H1 (cell line): ENCODE measurements around the gene PDK1. TPM values are rescaled to one million over a fixed set of nuclear protein-coding genes. Genes with fewer than 3 reads are reported as not detected.

Experiments used
- CTCF ChIA-PET: fragments of 300-600 bp; sonication (Branson Sonifier 250); formaldehyde crosslinking; loops from one replicate; lab custom pipeline; 2021; ENCODE audit not compliant: partially characterized antibody; lab: Charles Lee
- POLR2A ChIA-PET: fragments of 300-600 bp; sonication (Branson Sonifier 250); formaldehyde crosslinking; loops from one replicate; lab custom pipeline; 2021; ENCODE audit warnings: inconsistent platforms; ENCODE audit not compliant: partially characterized antibody; lab: Charles Lee
- DNase-seq, 2 experiments: peaks; one replicate each; pipeline versions ENCODE4 v3.0.0 to v3.0.0-alpha.2; 2010 to 2022; ENCODE audit warnings: low spot score in 2 of 2, low read depth in 1 of 2, mixed read lengths in 1 of 2
- FAIRE-seq: peaks from 2 replicates; lab custom pipeline; 2011; peaks lifted over from hg19 to GRCh38; lab: Jason Lieb, UNC
- H2AFZ ChIP-seq: 2 replicates; pipeline ENCODE4 v1.8.1; 2012; ENCODE audit warnings: low read length, inconsistent platforms
- H2AK5ac ChIP-seq: 2 replicates; pipeline ENCODE4 v1.6.1; 2013; ENCODE audit warnings: low read depth, low read length
- H2BK120ac ChIP-seq: replicated peaks from 2 replicates; pipeline ENCODE3; 2013; ENCODE audit warnings: low read depth, low read length, inconsistent platforms
- H2BK12ac ChIP-seq: 2 replicates; pipeline ENCODE4 v1.6.1; 2013; ENCODE audit warnings: low read depth, low read length
- H2BK15ac ChIP-seq: 2 replicates; pipeline ENCODE4 v1.6.1; 2013; ENCODE audit warnings: low read length
- H2BK20ac ChIP-seq: 2 replicates; pipeline ENCODE4 v1.6.1; 2013; ENCODE audit warnings: low read length
- H2BK5ac ChIP-seq: 2 replicates; pipeline ENCODE4 v1.6.1; 2013; ENCODE audit warnings: low read depth, low read length
- H3K14ac ChIP-seq: 2 replicates; pipeline ENCODE4 v1.6.1; 2013; ENCODE audit warnings: inconsistent platforms; ENCODE audit not compliant: insufficient read length
- H3K18ac ChIP-seq: 2 replicates; pipeline ENCODE4 v1.6.1; 2013; ENCODE audit warnings: low read length; ENCODE audit errors: extremely low read depth
- H3K23ac ChIP-seq: 2 replicates; pipeline ENCODE4 v1.6.1; 2013; ENCODE audit warnings: inconsistent platforms; ENCODE audit not compliant: insufficient read length
- H3K23me2 ChIP-seq: 2 replicates; pipeline ENCODE4 v1.6.1; 2013; ENCODE audit warnings: low read depth, low read length
- H3K27ac ChIP-seq: 2 replicates; pipeline ENCODE4 v1.6.1; 2011; ENCODE audit warnings: low read depth, low read length, inconsistent platforms
- H3K27me3 ChIP-seq, 4 experiments: replicated peaks in 1 of 4; 1 replicate in 1 of 4; 2 replicates in 3 of 4; pipeline versions ENCODE4 v1.6.1 to v1.8.1; 2011 to 2013; ENCODE audit warnings: low read length in 3 of 4, mild to moderate bottlenecking in 3 of 4, inconsistent platforms in 2 of 4, mixed read lengths in 2 of 4, moderate library complexity in 1 of 4; ENCODE audit not compliant: control insufficient read depth in 3 of 4, insufficient read depth in 3 of 4; ENCODE audit errors: extremely low read depth in 1 of 4
- H3K36me3 ChIP-seq, 4 experiments: 2 replicates each; pipeline versions ENCODE4 v1.6.1 to v1.8.1; 2011 to 2013; ENCODE audit warnings: mild to moderate bottlenecking in 4 of 4, low read length in 3 of 4, moderate library complexity in 2 of 4, control low read depth in 1 of 4, inconsistent platforms in 1 of 4; ENCODE audit not compliant: insufficient read depth in 4 of 4, control insufficient read depth in 2 of 4
- H3K4ac ChIP-seq: replicated peaks from 2 replicates; pipeline ENCODE3; 2013; ENCODE audit warnings: low read length, low read depth, mixed read lengths, inconsistent platforms; ENCODE audit not compliant: insufficient read length
- H3K4me1 ChIP-seq, 4 experiments: replicated peaks in 1 of 4; 1 replicate in 1 of 4; 2 replicates in 3 of 4; pipeline versions ENCODE4 v1.6.1 to v1.8.1; 2011 to 2013; ENCODE audit warnings: low read length in 3 of 4, inconsistent platforms in 2 of 4, mixed read lengths in 1 of 4; ENCODE audit not compliant: insufficient read depth in 4 of 4, control insufficient read depth in 3 of 4
- H3K4me2 ChIP-seq, 2 experiments: 2 replicates each; pipeline versions ENCODE4 v1.6.1 to v1.8.1; 2011 to 2013; ENCODE audit warnings: low read depth in 2 of 2, low read length in 2 of 2, control low read depth in 1 of 2, inconsistent platforms in 1 of 2, mild to moderate bottlenecking in 1 of 2; ENCODE audit not compliant: insufficient read depth in 1 of 2
- H3K4me3 ChIP-seq, 4 experiments: fragments of 200-600, 300-600 bp in 1 of 4; sonication (generic), shearing (Covaris generic), sonication (Bioruptor Twin) in 1 of 4; 2 replicates each; pipeline versions ENCODE4 v1.5.1 to v1.8.1; 2011 to 2016; ENCODE audit warnings: low read length in 4 of 4, low read depth in 3 of 4, control low read depth in 2 of 4, inconsistent platforms in 2 of 4, mild to moderate bottlenecking in 2 of 4, mixed read lengths in 1 of 4, moderate library complexity in 1 of 4; ENCODE audit not compliant: insufficient read depth in 2 of 4; ENCODE audit errors: extremely low read depth in 1 of 4
- H3K56ac ChIP-seq: replicated peaks from 2 replicates; pipeline ENCODE3; 2013; ENCODE audit warnings: low read depth, mild to moderate bottlenecking, mixed read lengths, low read length, inconsistent platforms; ENCODE audit not compliant: insufficient read length
- H3K79me1 ChIP-seq: 2 replicates; pipeline ENCODE4 v1.6.1; 2013; ENCODE audit warnings: low read depth, low read length, control low read depth
- H3K79me2 ChIP-seq, 2 experiments: 2 replicates each; pipeline versions ENCODE4 v1.6.1 to v1.8.1; 2012 to 2013; ENCODE audit warnings: low read length in 2 of 2, mild to moderate bottlenecking in 2 of 2, inconsistent platforms in 1 of 2; ENCODE audit not compliant: insufficient read depth in 2 of 2, control insufficient read depth in 1 of 2
- H3K9ac ChIP-seq, 4 experiments: replicated peaks in 1 of 4; 1 replicate in 1 of 4; 2 replicates in 3 of 4; pipeline versions ENCODE4 v1.6.1 to v1.8.1; 2011 to 2013; ENCODE audit warnings: low read depth in 3 of 4, low read length in 3 of 4, control low read depth in 2 of 4, mild to moderate bottlenecking in 2 of 4, moderate library complexity in 2 of 4, inconsistent platforms in 1 of 4; ENCODE audit errors: extremely low read depth in 1 of 4
- H3K9me3 ChIP-seq, 2 experiments: 2 replicates each; pipeline versions ENCODE4 v1.6.1 to v1.8.1; 2012 to 2013; ENCODE audit warnings: mild to moderate bottlenecking in 2 of 2, moderate library complexity in 2 of 2, control low read depth in 1 of 2, inconsistent platforms in 1 of 2, low read depth in 1 of 2, low read length in 1 of 2, mixed read lengths in 1 of 2; ENCODE audit not compliant: insufficient read depth in 2 of 2
- H4K20me1 ChIP-seq, 2 experiments: replicated peaks in 1 of 2; 2 replicates each; pipeline versions ENCODE3 to v1.8.1; 2011 to 2013; ENCODE audit warnings: inconsistent platforms in 2 of 2, low read length in 2 of 2, mild to moderate bottlenecking in 1 of 2; ENCODE audit not compliant: insufficient read depth in 2 of 2, control insufficient read depth in 1 of 2
- H4K5ac ChIP-seq: 2 replicates; pipeline ENCODE4 v1.6.1; 2013; ENCODE audit warnings: low read length, low read depth, mixed read lengths, inconsistent platforms; ENCODE audit not compliant: insufficient read length
- H4K8ac ChIP-seq: 2 replicates; pipeline ENCODE4 v1.8.0; 2013; ENCODE audit warnings: mild to moderate bottlenecking, moderate library complexity, low read length, inconsistent platforms; ENCODE audit not compliant: insufficient read depth; ENCODE audit errors: extremely low read depth
- H4K91ac ChIP-seq: replicated peaks from 2 replicates; pipeline ENCODE3; 2013; ENCODE audit warnings: low read length, mixed read lengths, inconsistent platforms; ENCODE audit not compliant: insufficient read length
- SP4 ChIP-seq: IDR thresholded peaks from 2 replicates; pipeline ENCODE4 v1.6.1; 2012; ENCODE audit warnings: low read length, inconsistent platforms
- WGBS, 2 experiments: shearing (Covaris generic) in 1 of 2; methylation state at CpG; one replicate each; pipeline versions ENCODE4 v1.1.6 to v1.1.7; 2013 to 2015; ENCODE audit warnings: low lambda C conversion rate in 2 of 2, mixed read lengths in 2 of 2, inconsistent platforms in 1 of 2, low coverage in 1 of 2, missing lambda C conversion rate in 1 of 2; ENCODE audit not compliant: insufficient replicate concordance in 2 of 2, insufficient coverage in 1 of 2, insufficient read length in 1 of 2; ENCODE audit errors: extremely low coverage in 1 of 2, missing lambda C conversion rate in 1 of 2; 5-methylcytosine and 5-hydroxymethylcytosine counted together
- polyA plus RNA-seq, 7 experiments: library from polyadenylated mRNA; depleted of rRNA in 3 of 7; stranded (reverse) in 5 of 7; unstranded in 2 of 7; fragments of >200 nt in 5 of 7; fragments of 200-250 nt in 2 of 7; gene quantifications; 1 replicate in 5 of 7; 2 replicates in 1 of 7; 4 replicates in 1 of 7; pipeline versions ENCODE4 v1.2.1 to v1.2.3, GENCODE V29; 2011 to 2013; ENCODE audit warnings: missing spikeins in 2 of 7, mixed read lengths in 2 of 7
- total RNA-seq: library from RNA; stranded (reverse); fragmentation: NEBNext Ultra II Directional; extraction: Animal tissue kit (Norgen Biotek cat#: 25700); gene quantifications from 2 replicates; pipeline ENCODE4 v1.2.1, GENCODE V29; 2021

The PDK1 gene
- total and polyA plus RNA-seq, 2 of the 8 experiments (the other 6 are each of a cell fraction or from before 2014, with no cell fraction given): 18.2 to 21.9 TPM

GRCh38 chr2:172612051-172612450 is 56.2 kb downstream of the PDK1 start:
- Histone ChIP-seq H4K20me1 (no peaks in the 10 kb centered on the region), H3K56ac (no peak overlapping the region), H2BK5ac (no peak overlapping the region), H3K27me3 (no peaks in the 10 kb centered on the region), H3K27ac (no peak overlapping the region), H3K18ac (no peak overlapping the region), H2AK5ac (no peak overlapping the region), H3K14ac (no peak overlapping the region), H2BK20ac (no peak overlapping the region), H2BK12ac (no peak overlapping the region), H3K4me3 (no peak overlapping the region), H3K79me2 (no peaks in the 10 kb centered on the region), H4K5ac (no peak overlapping the region), H4K8ac (no peak overlapping the region), H2BK120ac (no peak overlapping the region), H4K91ac (no peak overlapping the region), H3K79me1 (no peaks in the 10 kb centered on the region), H3K36me3 (no peaks in the 10 kb centered on the region; a peak in 2 of 8 replicates), H3K9ac (no peak overlapping the region), H3K4ac (no peak overlapping the region), H2AFZ (no peak overlapping the region), H3K23ac (no peak overlapping the region), H2BK15ac (no peak overlapping the region), H3K23me2 (no peaks in the 10 kb centered on the region), H3K4me1 (no peaks in the 10 kb centered on the region), H3K4me2 (no peak overlapping the region), H3K9me3 (no peaks in the 10 kb centered on the region)
- 93% methylated on average over 4 of the region's 4 CpGs; no CpG with 5 or more reads in 1 of the 2 experiments for WGBS, 2 experiments
- TF ChIP-seq SP4: no peak
- ChIA-PET POLR2A (no interaction called here), CTCF (interaction anchor here (0.7 to 3.9 kb wide), 4 partner anchors 18 to 63 kb away, joined by 6 to 28 read pairs (median 16); no protein-coding TSS in a partner anchor)
- FAIRE-seq (no peak), DNase-seq (no peak)
